OCI-LY7 (cell line): ENCODE measurements around the gene CER1.

Source experiments
- EZH2phosphoT487 ChIP-seq: fragments of 200-600 bp; sonication (generic); IDR thresholded peaks from 2 replicates; pipeline ENCODE4 v1.6.1; 2018; ENCODE audit warnings: low read depth, borderline replicate concordance, mild to moderate bottlenecking, mixed run types, antibody characterized with exemption, low read length, moderate library complexity, mixed read lengths
- TF ChIP-seq, protein P1 (sequence below): fragments of 200-600 bp; sonication (generic); conservative IDR thresholded peaks from 2 replicates; pipeline ENCODE4 v1.5.1; 2014; ENCODE audit warnings: mild to moderate bottlenecking, antibody characterized with exemption, low read length, moderate library complexity, mixed read lengths

DNA sequence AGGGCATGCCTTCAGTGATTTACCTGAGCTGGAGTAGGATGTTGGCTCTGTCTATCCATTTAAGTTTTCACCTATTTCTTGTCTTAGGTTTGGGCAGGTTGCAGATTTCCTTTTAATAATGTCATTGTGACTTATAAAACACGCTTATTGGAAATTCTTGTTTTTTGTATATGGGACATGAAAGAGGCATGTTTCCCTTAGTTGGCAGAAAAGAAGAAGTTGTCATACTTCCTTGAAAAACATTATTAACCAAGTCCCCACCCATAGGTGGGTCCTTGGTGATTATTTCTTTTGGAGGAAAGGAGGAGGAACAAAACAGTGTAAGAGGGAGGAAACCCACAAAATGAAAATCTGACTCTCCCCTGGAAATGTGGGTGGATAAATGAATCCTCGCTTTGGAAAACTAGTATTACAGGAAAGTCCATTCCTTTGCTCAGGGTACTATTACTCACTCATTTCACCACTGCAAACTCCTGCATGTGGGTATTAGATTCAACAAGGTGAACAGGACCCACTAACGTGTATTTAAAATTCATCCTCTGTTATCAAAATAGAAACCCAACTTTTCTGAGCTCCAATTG, 9.3 kb downstream of the CER1 start:
- TF ChIP-seq, protein P1, sequence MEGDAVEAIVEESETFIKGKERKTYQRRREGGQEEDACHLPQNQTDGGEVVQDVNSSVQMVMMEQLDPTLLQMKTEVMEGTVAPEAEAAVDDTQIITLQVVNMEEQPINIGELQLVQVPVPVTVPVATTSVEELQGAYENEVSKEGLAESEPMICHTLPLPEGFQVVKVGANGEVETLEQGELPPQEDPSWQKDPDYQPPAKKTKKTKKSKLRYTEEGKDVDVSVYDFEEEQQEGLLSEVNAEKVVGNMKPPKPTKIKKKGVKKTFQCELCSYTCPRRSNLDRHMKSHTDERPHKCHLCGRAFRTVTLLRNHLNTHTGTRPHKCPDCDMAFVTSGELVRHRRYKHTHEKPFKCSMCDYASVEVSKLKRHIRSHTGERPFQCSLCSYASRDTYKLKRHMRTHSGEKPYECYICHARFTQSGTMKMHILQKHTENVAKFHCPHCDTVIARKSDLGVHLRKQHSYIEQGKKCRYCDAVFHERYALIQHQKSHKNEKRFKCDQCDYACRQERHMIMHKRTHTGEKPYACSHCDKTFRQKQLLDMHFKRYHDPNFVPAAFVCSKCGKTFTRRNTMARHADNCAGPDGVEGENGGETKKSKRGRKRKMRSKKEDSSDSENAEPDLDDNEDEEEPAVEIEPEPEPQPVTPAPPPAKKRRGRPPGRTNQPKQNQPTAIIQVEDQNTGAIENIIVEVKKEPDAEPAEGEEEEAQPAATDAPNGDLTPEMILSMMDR: no peak
- no peak for TF ChIP-seq EZH2phosphoT487
